HG02763 (cell line): ENCODE data around the gene CCDC141.
A peak's percentile ranks its signal among the peaks of the same experiment; 100 is the strongest.
"Not testable (repeated sequence)": the region's sequence is repeated elsewhere in the genome, so short reads cannot be mapped to it uniquely, and the experiment has no call there.

ENCODE experiments used
- ATAC-seq: cut with Tn5 transposase; IDR thresholded peaks from one replicate; pipeline ENCODE4 v1.9.1; 2021; ENCODE audit warnings: mild to moderate bottlenecking, moderate library complexity; ENCODE audit not compliant: unreplicated experiment

Gene CCDC141

GRCh38 chr2:179037807-179038206 is 12.1 kb downstream of the CCDC141 start:
- ATAC-seq = no peak

DNA sequence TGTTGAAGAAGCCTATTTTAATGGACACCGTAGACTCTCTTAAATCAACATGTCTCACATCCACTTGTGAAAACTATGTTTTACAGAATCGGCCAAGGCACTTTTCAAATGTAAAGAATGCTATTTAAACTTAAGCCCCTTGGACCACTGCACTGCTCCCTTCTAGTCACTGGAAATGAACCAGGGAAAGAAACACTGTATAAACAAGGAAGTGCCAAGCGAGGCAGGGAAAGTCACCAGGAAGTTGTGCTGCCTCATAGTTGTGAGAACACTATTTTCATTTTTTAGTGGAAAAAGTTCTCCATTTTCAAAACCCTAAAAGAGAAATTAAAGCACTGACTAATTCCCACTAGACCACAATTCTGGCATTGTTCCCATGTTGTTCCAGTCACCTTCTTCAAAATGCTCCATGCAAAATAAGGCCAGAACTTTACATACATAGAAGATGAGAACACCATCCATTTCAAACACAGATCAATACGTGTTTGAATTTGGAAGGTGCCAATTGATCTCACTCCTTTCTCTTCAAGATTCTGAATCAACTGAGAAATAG is 13.5 kb downstream of the CCDC141 start:
- no peak for ATAC-seq

DNA sequence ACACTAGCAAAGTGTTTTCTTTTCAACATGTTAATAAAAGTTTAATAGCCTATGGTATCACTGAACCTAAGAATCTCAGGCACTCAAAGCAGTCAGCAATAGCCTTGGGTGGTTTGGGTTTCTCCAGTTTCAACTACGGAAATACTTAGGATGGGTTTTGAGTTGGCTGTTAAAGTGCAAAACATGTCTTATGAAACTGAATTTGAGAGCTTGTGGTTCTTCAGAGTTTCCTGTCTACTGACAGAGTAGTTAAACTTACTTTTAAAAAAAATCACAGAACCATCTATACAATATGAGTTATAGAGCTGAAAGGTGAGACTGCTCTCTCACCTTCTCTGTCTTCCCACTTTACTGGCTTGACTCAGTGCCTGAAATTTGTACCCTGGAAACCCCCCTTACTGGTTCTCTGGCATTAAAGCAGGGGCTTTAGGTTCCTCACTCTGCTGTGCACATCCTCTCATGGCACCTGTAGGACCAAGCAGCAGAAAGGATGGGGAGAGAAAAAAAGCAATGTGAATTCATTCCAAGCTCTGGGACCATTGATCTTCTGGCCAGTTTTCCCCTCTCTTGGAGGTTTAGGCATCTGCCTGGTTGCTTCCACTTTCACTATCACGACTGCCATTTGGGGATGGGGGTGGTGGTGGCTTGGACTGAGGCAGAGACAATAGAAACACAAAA is 18.1 kb downstream of the CCDC141 start:
- peak; percentile 97 for ATAC-seq

DNA sequence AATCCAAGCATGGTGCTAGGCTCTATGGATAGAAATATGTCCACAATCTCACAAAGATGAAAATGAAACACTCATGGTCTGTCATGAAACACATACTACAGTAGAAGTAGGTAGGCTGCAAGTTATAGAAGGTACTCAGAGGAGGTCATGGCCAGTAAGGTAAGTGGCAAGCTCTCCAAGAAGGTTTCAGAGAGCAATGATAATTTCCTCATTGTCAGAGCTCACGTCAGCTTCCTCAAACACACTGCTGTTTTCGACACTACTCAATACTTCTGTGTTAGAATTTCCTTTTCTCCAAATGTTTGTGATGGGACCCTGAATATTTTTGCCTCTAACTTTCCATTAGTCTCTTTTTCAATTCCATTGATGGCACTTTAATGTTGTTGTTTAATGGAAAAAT is 25.5 kb downstream of the CCDC141 start:
- ATAC-seq = no peak

GRCh38 chr2:179022685-179023084 is 27.3 kb downstream of the CCDC141 start:
- ATAC-seq = no peak

DNA sequence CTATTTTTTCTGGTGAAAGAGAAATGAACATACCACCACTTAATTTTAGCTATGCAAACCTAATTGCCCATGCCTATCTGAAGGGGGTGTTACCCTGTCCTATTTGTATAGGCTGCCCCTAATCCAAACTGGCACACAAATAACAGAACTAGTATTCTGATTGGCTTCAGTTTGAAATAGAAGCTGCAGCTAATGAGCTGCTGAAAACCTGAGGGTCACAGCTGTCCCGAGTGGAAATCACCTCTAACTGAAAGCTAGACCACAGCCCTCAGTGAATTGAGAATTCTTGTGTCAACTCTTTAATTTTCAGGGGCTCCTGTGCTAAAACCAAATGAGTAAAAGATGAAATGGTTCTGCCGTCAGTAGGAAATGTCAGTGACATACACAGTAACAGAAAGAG is 28.7 kb downstream of the CCDC141 start:
- peak; percentile 82 for ATAC-seq

DNA sequence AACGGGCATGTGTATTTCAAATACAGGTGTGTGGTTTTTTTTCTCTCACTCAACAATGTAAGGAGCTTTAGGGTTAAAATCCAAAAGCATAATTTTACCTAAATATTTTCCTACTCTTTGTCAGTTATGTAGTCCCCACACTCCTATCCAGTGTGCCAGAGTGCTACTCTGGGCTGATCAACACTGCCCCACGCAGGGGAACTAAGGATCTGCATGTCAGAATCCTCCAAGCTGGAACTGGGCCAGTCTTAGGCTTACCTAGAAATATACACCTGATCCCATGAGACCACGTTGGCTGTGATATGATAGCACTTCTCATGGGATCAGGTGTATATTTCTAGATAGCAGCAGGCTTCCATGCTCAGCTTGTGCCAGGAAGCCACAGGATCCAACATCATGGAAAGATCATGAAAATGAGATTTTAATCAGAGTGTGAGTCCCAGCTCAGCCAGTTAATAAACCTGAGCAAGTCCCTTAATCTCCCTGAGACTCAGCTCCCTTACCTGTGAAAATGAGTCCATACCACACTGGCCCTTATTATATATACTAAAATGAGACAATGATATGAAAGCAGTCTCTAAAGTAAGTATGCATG is 29.7 kb downstream of the CCDC141 start:
- peak; percentile 50 for ATAC-seq

GRCh38 chr2:179019260-179019659 is 30.7 kb downstream of the CCDC141 start:
- no peak for ATAC-seq

DNA sequence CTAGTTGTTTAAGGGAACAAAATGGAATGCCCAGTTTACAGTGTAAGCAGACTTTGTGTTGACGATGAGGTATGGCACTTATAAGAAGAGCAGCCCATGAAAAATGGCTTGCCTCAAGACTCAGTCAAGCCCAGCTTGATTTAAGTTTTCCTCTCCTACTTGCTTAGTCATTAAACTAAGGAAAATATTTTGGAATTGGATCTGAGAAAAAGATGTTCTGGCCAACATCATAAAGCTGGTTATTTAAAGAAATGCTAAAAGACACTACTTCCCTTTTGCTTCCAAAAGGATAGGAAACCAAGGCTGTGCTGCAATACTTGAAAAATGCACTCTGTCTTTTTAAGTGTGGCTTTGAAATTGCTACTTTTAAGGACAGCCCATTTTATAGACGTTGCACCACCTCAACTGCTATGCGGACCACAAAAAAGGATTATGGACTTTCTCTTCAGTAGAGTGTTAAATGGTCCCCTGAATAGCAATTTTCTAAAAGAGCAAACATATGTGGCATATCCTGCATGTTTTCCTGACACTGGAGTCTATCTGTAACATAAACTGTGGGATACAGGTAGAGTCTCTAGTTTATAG is 32.1 kb downstream of the CCDC141 start:
- ATAC-seq = no peak

GRCh38 chr2:179014189-179014588 is 35.7 kb downstream of the CCDC141 start:
- ATAC-seq = not testable (repeated sequence)

DNA sequence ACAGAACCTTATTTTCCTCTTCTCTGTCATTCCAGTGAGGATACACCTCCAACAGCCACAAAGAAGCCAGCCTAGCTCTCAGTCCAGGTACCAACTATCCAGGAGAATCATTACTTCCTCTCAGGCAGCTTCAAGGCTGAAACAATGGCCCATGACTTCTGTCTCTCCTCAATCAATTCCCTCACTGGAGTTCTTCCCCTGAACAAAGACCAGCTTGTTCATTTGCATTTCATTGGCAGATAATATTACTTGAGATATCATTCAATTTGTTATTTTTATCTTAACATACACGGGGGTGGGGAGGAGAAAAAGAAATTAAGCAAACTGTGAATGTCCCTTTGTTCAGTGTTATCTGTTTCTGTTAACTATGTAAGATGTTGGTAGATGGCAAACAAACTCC is 44.0 kb downstream of the CCDC141 start:
- no peak for ATAC-seq

DNA sequence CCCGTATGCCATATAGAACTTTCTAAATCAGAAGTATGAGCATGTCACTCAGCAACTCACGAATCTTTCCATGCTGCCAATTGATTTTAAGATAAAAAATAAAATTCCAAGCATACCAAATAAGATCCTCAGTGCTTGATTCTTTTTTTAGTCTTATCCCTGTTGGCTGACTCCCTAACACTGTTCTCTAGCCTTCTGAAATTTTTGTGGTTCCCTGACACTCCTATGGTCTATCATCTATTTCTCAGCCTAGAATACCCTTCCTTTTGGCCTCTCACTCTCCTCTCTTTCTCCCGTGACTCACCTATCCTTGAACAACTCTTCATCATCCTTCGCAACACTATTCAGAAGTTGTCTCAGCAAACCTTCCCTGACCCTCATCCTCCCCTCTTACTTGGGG is 50.5 kb downstream of the CCDC141 start:
- ATAC-seq = no peak

GRCh38 chr2:178998539-178998938 is 51.4 kb downstream of the CCDC141 start:
- no peak for ATAC-seq

DNA sequence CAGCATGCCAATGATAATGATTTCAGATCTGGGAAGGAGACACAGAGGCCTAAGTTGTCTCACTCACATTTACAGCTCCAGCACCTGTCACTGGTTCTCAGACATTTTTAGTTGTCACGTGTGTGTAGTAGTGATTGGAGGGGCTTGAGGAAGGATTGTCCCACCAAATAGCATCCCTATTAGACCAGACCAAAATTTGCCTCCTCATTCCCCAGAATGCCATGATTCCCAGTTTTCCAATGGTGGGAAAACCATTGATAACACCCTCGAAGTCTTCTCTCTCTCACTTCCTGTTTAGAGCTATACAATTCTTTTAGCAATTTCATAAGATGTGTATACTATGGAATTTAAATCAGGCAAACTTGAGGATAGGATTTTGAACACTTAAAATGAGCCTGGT is 52.5 kb downstream of the CCDC141 start:
- ATAC-seq = no peak

- ATAC-seq = no peak
Observed at GRCh38 chr2:178997067-178997466, 52.9 kb downstream of the CCDC141 start.

- no peak for ATAC-seq
Observed at GRCh38 chr2:178994264-178994663, 55.7 kb downstream of the CCDC141 start.

- ATAC-seq = no peak
Observed at GRCh38 chr2:178993788-178994187, 56.1 kb downstream of the CCDC141 start.

DNA sequence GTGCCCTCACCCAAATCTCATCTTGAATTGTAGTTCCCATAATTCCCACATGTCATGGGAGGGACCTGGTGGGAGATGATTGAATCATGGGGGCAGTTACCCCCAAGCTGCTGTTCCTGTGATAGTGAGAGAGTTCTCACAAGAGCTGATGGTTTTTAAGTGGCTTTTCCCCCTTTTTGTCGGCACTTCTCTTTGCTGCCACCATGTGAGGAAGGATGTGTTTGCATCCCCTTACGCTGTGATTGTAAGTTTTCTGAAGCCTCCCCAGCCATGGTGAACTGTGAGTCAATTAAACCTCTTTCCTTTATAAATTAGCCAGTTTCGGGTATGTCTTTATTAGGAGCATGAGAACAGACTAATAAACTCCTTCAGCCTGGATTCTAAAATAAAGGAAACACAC is 57.2 kb downstream of the CCDC141 start:
- ATAC-seq = not testable (repeated sequence)

- peak; percentile 63 for ATAC-seq
Observed at GRCh38 chr2:178990533-178991241, 59.2 kb downstream of the CCDC141 start.

DNA sequence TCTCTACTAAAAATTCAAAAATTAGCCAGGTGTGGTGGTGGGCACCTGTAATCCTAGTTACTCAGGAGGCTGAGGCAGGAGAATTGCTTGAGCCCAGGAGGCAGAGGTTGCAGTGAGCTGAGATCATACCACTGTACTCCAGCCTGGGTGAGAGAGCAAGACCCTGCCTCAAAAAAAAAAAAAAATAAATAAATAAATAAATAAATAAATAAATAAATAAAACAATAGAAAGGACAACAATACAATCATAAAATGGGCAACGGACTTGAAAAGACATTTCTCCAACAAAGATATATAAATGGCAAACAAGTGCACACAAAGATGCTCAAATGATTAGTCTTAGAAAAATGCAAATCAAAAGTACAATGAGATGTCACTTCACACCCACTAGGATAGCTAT is 60.5 kb downstream of the CCDC141 start:
- ATAC-seq = not testable (repeated sequence)

DNA sequence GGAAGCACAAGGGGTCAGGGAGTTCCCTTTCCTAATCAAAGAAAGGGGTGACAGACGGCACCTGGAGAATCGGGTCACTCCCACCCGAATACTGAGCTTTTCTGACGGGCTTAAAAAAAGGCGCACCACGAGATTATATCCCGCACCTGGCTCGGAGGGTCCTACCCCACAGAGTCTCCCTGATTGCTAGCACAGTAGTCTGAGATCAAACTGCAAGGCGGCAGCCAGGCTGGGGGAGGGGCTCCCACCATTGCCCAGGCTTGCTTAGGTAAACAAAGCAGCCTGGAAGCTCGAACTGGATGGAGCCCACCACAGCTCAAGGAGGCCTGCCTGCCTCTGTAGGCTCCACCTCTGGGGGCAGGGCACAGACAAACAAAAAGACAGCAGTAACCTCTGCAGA is 67.3 kb downstream of the CCDC141 start:
- ATAC-seq = not testable (repeated sequence)

GRCh38 chr2:178980815-178981214 is 69.1 kb downstream of the CCDC141 start:
- ATAC-seq = no peak
